ENCODE results near the gene EML6. TPM values are rescaled to one million over a fixed set of nuclear protein-coding genes. Genes with fewer than 3 reads are reported as not detected.
A peak's percentile ranks its signal among the peaks of the same experiment; 100 is the strongest.

EML6 gene
- total and polyA plus RNA-seq, 5 experiments from 2014 or later = 0.03 to 3.3 (median 1.4) TPM; not detected in 2

DNA sequence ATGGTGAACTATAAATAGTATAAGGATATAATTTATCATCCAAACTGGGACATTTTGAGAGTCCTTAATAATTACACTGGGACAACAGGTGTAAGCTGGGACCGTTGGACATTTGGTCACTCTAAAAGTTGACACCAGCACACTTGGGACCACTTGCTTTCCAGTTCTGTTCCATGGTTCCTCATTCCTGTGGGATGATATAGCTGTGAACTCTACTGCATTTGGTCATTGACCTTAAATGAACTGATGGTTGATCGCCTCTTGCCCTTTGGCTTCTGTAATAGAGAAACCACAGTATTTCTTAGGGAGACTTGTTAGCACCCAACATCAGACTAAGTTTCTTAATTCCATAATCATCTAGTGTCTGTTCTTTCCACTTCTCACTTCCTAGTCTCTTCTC is 46.7 kb downstream of the EML6 start:
- peaks cover 0 to 10% (median 4%) of the 10 kb centered on the region in 9 donors for H3K9me3 Mint-ChIP-seq

DNA sequence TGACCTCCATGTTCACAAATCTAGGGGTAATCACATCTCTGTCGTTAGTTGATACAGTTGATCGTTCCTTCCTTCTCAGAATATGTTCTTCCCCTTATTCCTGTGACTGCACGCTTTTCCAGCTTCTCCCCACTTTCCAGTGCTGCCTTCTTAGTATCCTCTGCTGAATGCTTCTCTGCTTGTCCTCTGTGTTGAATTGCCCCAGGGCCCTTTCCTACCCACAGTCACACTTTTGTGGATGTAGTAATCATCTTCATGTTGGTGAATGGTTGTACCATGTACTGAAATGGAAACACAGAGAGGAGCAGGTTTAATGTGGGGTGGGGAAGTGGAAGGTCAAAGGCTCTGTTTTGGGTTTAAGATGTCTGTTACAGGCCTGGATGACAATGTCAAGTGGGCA is 47.2 kb downstream of the EML6 start:
- peaks cover 4 to 14% (median 8%) of the 10 kb centered on the region in 9 donors for H3K9me3 Mint-ChIP-seq
- H3K4me1 Mint-ChIP-seq = peaks cover 0 to 9% (median 0%) of the 10 kb centered on the region in 4 donors
- no peak overlapping the region for H3K4me3 Mint-ChIP-seq
- H3K36me3 Mint-ChIP-seq = peaks cover 0 to 6% (median 4%) of the 10 kb centered on the region in 3 donors
- peaks cover 0 to 4% (median 0%) of the 10 kb centered on the region in 5 donors for H3K27me3 Mint-ChIP-seq
- POLR2A ChIA-PET = no interaction called here
- no peak for DNase-seq
- H3K27ac Mint-ChIP-seq = no peak overlapping the region
- ATAC-seq = no peak

More for the DNA sequence above, 46.7 kb downstream of the EML6 start:
- Mint-ChIP-seq H3K4me1 (peaks cover 0 to 9% (median 0%) of the 10 kb centered on the region in 4 donors), H3K27me3 (peaks cover 0 to 4% (median 0%) of the 10 kb centered on the region in 5 donors), H3K36me3 (peaks cover 0 to 2% (median 2%) of the 10 kb centered on the region in 3 donors), H3K27ac (no peak overlapping the region), H3K4me3 (no peak overlapping the region)
- DNase-seq (no peak), ATAC-seq (no peak)
- POLR2A ChIA-PET = no interaction called here

DNA sequence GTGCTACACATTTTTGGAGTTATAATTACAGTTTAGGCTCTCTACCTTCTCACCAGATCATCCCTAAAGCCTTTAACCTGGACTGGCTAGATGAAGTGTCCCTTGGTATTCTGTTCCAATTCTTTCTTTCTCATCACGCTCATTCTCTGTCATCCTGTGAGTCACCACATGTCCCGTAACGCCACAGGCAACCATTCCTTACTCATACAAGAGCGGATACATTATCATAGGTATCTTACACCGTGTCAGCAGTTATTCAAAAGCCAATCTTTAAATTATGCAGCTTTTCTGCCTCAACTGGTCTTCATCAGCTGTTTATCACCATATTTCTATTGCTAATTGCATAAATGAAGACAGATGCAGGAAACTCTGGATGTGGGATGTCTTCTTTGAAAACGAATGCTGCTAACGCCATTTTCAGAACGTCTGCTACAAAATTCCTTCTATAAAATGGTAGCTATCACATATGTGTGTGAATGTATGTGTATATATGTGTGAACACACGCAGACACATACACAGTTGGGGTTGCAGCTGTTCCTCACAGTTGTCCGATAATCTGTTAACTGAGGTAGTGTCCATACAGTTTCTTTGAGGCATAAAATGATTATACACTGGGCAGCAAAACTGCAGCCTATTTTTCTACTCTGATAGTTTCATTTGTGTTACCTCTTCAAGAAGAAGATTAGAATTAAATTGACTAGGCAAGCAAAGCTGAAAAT is 47.9 kb downstream of the EML6 start:
- no peak overlapping the region for H3K27ac Mint-ChIP-seq
- DNase-seq = no peak
- no peak overlapping the region for H3K4me3 Mint-ChIP-seq
- peaks cover 0 to 4% (median 0%) of the 10 kb centered on the region in 5 donors for H3K27me3 Mint-ChIP-seq
- ATAC-seq = no peak
- peaks cover 0 to 12% (median 6%) of the 10 kb centered on the region in 3 donors for H3K36me3 Mint-ChIP-seq
- POLR2A ChIA-PET = no interaction called here
- H3K4me1 Mint-ChIP-seq = peaks cover 0 to 9% (median 0%) of the 10 kb centered on the region in 4 donors
- peaks cover 5 to 20% (median 14%) of the 10 kb centered on the region in 9 donors for H3K9me3 Mint-ChIP-seq

DNA sequence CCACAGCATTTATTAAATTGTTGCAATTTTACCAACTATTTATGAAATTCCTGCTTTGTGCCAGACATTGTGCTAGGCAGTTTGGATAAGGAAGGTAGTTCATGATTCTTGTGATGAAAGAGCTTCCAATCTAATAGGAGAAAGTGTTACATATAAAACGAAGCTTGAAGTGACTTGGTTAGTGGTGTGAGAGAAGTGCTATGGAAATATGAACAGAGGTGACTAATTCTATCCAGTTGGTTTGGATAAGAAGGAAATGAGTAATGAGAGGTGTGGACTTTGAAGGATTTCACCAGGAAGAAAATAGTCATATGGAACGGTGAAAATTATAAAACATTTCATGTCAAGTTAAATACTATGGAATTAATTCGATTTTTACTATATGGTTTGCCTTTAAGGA is 48.6 kb downstream of the EML6 start:
- no peak overlapping the region for H3K27ac Mint-ChIP-seq
- DNase-seq = no peak
- ATAC-seq = no peak
- POLR2A ChIA-PET = no interaction called here
- no peak overlapping the region for H3K4me3 Mint-ChIP-seq
- H3K9me3 Mint-ChIP-seq = peaks cover 5 to 28% (median 16%) of the 10 kb centered on the region in 9 donors
- H3K4me1 Mint-ChIP-seq = peaks cover 0 to 9% (median 0%) of the 10 kb centered on the region in 4 donors
- H3K36me3 Mint-ChIP-seq = peaks cover 0 to 18% (median 9%) of the 10 kb centered on the region in 3 donors
- H3K27me3 Mint-ChIP-seq = peaks cover 0 to 4% (median 0%) of the 10 kb centered on the region in 5 donors

DNA sequence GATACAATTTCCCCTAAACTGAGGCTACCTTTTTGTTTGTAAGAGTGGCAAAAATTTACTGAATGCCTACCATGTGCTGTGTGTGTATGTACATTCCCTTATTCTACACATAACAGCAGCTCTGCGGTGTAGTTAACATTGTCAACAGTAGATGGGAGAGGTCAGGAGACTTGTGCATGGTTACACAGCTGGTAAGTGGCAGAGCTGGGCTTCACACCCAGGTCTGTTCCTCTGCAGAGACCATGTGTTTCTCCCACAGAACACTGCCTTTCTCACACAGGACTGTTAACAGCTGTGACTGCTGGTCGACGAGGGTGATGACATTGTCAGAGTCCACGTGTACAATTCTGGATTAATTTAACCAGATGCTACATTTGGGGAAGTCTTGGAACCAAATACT is 49.1 kb downstream of the EML6 start:
- peaks cover 0 to 9% (median 0%) of the 10 kb centered on the region in 4 donors for H3K4me1 Mint-ChIP-seq
- H3K4me3 Mint-ChIP-seq = no peak overlapping the region
- ATAC-seq (no peak), DNase-seq (no peak)
- peaks cover 0 to 4% (median 0%) of the 10 kb centered on the region in 5 donors for H3K27me3 Mint-ChIP-seq
- H3K27ac Mint-ChIP-seq = no peak overlapping the region
- POLR2A ChIA-PET = no interaction called here
- peaks cover 0 to 20% (median 11%) of the 10 kb centered on the region in 3 donors for H3K36me3 Mint-ChIP-seq
- peaks cover 5 to 32% (median 16%) of the 10 kb centered on the region in 9 donors for H3K9me3 Mint-ChIP-seq

DNA sequence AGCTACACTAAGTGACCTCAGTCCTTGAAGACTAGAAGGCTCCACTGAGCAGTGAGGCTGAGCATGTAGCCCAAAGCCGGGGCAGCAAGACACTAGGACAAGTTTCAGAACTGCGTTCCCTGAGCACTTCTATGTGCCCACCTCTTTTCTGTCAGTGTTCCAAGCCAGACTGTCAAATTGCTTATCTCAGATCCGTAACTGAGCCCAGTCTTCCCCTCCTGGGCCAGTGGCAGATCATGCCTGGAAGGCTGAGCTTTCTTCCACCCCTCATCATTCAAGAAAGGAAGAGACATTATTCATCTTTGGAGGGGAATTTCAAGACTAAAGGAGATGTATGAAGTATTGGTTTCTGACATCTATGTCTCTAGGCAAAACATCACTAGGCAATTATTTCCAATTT is 49.8 kb downstream of the EML6 start:
- ATAC-seq = no peak
- POLR2A ChIA-PET = no interaction called here
- Mint-ChIP-seq H3K36me3 (peaks cover 0 to 20% (median 11%) of the 10 kb centered on the region in 3 donors), H3K4me1 (peaks cover 0 to 3% (median 0%) of the 10 kb centered on the region in 4 donors), H3K4me3 (no peak overlapping the region), H3K27ac (no peak overlapping the region), H3K27me3 (peaks cover 0 to 4% (median 0%) of the 10 kb centered on the region in 5 donors), H3K9me3 (peaks cover 5 to 33% (median 16%) of the 10 kb centered on the region in 9 donors)
- no peak for DNase-seq

DNA sequence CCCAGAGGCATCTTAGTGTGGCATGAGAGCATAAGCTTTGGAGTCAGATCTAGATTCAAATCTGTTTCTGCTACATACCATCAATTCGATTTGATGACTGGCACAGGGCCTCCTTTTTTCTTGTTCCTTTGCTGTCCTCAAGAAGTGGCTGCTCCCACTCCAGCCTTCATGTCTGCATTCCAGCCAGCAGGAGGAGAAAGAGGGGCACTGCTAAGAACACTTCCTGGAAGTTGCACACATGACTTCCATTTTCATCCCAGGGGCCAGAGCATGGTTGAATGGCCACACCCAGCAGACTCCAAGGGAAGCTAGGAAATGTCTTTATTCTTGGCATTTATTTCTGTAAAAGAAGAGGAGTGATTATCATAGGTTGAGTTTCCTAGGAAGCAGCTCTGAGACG is 50.4 kb downstream of the EML6 start:
- Mint-ChIP-seq H3K4me1 (no peaks in the 10 kb centered on the region), H3K36me3 (peaks cover 0 to 20% (median 11%) of the 10 kb centered on the region in 3 donors), H3K4me3 (no peak overlapping the region), H3K27me3 (peaks cover 0 to 4% (median 0%) of the 10 kb centered on the region in 5 donors), H3K9me3 (peaks cover 5 to 33% (median 16%) of the 10 kb centered on the region in 9 donors), H3K27ac (no peak overlapping the region)
- DNase-seq = no peak
- no peak for ATAC-seq
- POLR2A ChIA-PET = no interaction called here

DNA sequence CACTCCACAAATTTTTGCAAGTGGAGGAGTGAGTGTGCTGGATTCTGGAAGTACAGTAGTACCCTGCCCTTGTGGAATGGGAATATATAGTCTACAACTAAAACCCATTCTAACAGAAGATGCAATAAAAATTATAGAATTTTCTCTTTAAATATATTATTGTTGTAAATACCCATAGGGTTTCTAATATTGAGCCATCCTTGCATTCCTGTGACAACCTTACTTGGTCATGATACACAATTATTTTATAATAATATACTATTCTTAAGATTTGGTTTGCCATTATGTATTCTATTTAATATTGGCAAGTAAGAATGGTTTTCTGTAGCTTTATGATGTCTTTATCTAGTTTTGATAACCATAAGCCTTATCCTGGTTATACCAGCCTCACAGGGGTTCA is 52.2 kb downstream of the EML6 start:
- H3K4me1 Mint-ChIP-seq = no peaks in the 10 kb centered on the region
- H3K27ac Mint-ChIP-seq = no peak overlapping the region
- peaks cover 0 to 4% (median 0%) of the 10 kb centered on the region in 5 donors for H3K27me3 Mint-ChIP-seq
- POLR2A ChIA-PET = no interaction called here
- DNase-seq (no peak), ATAC-seq (no peak)
- H3K4me3 Mint-ChIP-seq = no peak overlapping the region
- H3K36me3 Mint-ChIP-seq = peaks cover 0 to 20% (median 11%) of the 10 kb centered on the region in 3 donors
- H3K9me3 Mint-ChIP-seq = peaks cover 5 to 33% (median 16%) of the 10 kb centered on the region in 9 donors

DNA sequence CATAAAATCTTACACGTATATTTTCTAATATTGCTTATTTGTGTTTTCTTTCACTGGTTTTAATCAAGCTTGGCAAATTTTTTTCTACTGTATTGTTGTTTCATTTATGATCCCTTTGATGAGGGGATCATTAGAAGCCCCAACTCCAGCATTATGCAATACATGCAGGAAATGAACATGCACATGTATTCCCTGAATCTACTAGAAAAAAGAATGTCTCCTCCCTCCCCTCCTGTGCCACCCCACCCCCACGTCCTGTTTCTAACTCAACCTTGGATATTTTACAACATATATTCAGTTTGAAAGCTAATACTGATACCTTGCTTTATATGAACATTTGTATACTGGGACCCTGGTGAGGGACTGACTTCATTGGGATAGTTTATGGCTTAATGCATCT is 53.0 kb downstream of the EML6 start:
- Mint-ChIP-seq H3K36me3 (peaks cover 0 to 20% (median 11%) of the 10 kb centered on the region in 3 donors), H3K27me3 (peaks cover 0 to 4% (median 0%) of the 10 kb centered on the region in 5 donors), H3K27ac (no peak overlapping the region), H3K4me1 (no peaks in the 10 kb centered on the region), H3K9me3 (peaks cover 5 to 33% (median 16%) of the 10 kb centered on the region in 9 donors), H3K4me3 (no peak overlapping the region)
- ATAC-seq (no peak), DNase-seq (no peak)
- POLR2A ChIA-PET = no interaction called here

DNA sequence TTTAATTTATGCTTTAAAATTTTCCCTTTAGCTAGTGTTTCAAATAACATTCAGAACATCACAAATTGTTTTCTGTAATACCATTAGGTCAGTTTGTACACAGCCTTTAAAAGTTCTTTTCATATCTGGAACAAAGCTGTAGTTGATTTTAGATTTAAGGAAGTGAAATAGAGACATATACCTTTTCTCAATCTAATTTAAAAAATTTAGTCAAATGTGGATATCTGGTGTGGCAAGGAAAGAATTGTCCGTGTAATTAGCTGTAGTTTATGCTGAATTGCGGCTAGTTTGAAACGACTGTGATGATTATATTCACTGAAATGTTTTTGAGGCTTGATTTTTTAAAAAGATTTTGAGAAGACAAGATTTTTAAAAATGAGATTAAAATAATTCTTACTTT is 59.9 kb downstream of the EML6 start:
- POLR2A ChIA-PET = no interaction called here
- DNase-seq = no peak
- Mint-ChIP-seq H3K27ac (no peak overlapping the region), H3K36me3 (no peaks in the 10 kb centered on the region), H3K4me3 (no peak overlapping the region), H3K9me3 (no peaks in the 10 kb centered on the region), H3K27me3 (peaks cover 0 to 8% (median 0%) of the 10 kb centered on the region in 5 donors), H3K4me1 (peaks cover 0 to 3% (median 0%) of the 10 kb centered on the region in 4 donors)
- no peak for ATAC-seq

DNA sequence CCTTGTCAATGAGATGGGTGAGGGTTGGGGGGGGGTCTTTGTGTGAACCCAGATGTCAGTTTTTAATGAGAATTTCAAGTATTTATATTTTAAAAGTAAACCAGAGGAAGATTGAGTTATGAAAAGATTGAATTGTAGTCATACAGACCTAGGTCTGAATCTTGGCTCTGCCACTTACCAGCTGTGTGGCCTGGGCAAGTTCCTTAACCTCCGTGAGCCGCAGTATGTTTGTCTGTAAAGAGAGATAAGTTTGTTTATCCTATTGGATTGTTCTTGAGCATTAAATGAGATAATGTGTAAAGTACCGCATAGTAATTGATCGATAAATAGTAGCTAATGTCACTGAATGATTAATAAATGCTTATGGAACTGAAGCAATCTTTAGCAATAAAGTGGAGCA is 63.8 kb downstream of the EML6 start:
- Mint-ChIP-seq H3K9me3 (no peaks in the 10 kb centered on the region), H3K4me3 (no peak overlapping the region), H3K27ac (no peak overlapping the region), H3K36me3 (no peaks in the 10 kb centered on the region), H3K4me1 (peaks cover 0 to 3% (median 0%) of the 10 kb centered on the region in 4 donors), H3K27me3 (peaks cover 0 to 8% (median 0%) of the 10 kb centered on the region in 5 donors)
- POLR2A ChIA-PET = no interaction called here
- ATAC-seq (no peak), DNase-seq (no peak)

DNA sequence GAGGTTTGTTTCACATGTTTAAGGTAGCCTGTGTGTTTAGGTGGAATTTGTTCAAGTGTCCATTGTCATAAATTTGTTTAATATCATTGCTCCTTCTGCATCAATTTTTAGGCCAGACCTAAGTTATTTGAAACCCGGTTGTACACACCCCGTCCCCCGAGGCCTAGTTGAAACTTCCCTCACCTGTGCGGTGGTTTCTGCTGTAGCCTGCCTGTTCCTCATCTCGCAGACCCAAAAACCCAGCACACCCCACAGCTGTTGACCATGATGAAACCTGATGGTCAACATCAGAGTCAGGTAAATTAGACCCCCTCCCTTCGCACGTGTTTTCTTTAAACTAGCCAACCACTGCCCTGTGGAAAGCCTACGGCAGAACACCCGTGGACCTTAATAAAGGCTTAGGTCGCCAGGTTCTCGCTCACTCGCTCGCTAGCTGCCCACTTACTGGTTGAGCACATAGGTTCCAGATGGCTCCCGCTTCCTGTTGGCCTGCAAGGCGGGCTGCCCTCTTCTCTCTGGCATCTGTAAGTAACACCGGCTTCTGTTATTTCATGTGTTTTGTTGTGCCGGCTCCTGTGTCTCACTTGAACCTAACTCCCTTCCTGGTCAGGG is 64.4 kb downstream of the EML6 start:
- H3K27ac Mint-ChIP-seq = peak overlapping the region in 1 of 10 donors; percentile 61
- POLR2A ChIA-PET = no interaction called here

DNA sequence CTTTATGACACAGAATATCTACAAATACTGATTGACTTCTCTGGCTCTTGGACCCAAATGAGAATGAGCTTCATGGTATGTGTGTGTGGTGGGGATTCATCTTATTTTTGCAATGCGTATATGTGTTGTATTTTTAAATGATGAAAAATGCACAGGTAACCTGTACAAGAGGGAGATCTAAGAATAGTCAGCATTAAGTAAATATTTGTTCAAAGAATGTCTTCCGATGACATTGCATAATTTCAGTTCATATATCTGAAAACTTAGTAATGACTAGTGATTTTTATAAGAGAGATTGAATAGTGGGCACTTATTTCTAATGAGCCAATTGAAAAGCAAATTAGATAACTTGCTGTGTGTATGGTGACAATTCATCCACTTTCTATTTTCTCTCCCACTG is 66.4 kb downstream of the EML6 start:
- Mint-ChIP-seq H3K4me1 (peaks cover 0 to 3% (median 0%) of the 10 kb centered on the region in 4 donors), H3K4me3 (no peak overlapping the region), H3K27ac (no peak overlapping the region), H3K27me3 (peaks cover 0 to 14% (median 3%) of the 10 kb centered on the region in 5 donors), H3K36me3 (no peaks in the 10 kb centered on the region), H3K9me3 (no peaks in the 10 kb centered on the region)
- POLR2A ChIA-PET = no interaction called here
- DNase-seq (no peak), ATAC-seq (no peak)

More for the DNA sequence above, 64.4 kb downstream of the EML6 start:
- H3K27me3 Mint-ChIP-seq = peaks cover 0 to 8% (median 0%) of the 10 kb centered on the region in 5 donors
- H3K4me3 Mint-ChIP-seq = no peak overlapping the region
- DNase-seq (no peak), ATAC-seq (no peak)
- H3K36me3 Mint-ChIP-seq = no peaks in the 10 kb centered on the region
- H3K4me1 Mint-ChIP-seq = peaks cover 0 to 3% (median 0%) of the 10 kb centered on the region in 4 donors
- no peaks in the 10 kb centered on the region for H3K9me3 Mint-ChIP-seq
